Tibial nerve (tissue), 4 donors: ENCODE results near the gene PSMG4. TPM values are rescaled to one million over a fixed set of nuclear protein-coding genes. Genes with fewer than 3 reads are reported as not detected.

Experiments used
- DNase-seq, 2 donors: peaks; one replicate each; pipeline ENCODE4 v3.0.0-alpha.2; 2019; ENCODE audit warnings: low spot score in 2 of 2
- H3K27ac ChIP-seq, 4 donors: fragments of 200-600 bp; sonication (generic) in 3 of 4; one replicate each; pipeline ENCODE4 v1.5.1; 2017 to 2019; ENCODE audit warnings: mild to moderate bottlenecking in 1 of 4
- H3K27me3 ChIP-seq, 2 donors: fragments of 200-600 bp; sonication (generic) in 1 of 2; one replicate each; pipeline versions ENCODE4 v1.5.1 to v1.6.0; 2017 to 2019
- H3K36me3 ChIP-seq, 3 donors: fragments of 200-600 bp; sonication (generic); one replicate each; pipeline ENCODE4 v1.5.1; 2018 to 2019
- H3K4me1 ChIP-seq, 4 donors: fragments of 200-600 bp; sonication (generic) in 3 of 4; one replicate each; pipeline ENCODE4 v1.5.1; 2017 to 2019
- H3K4me3 ChIP-seq, 4 donors: fragments of 200-600 bp; sonication (generic) in 3 of 4; one replicate each; pipeline ENCODE4 v1.5.1; 2017 to 2019; ENCODE audit warnings: mild to moderate bottlenecking in 1 of 4, moderate library complexity in 1 of 4
- H3K9me3 ChIP-seq, 4 donors: fragments of 200-600 bp; sonication (generic) in 3 of 4; one replicate each; pipeline ENCODE4 v1.5.1; 2017 to 2019
- EP300 ChIP-seq, 2 donors: sonication (generic); formaldehyde crosslinking; IDR thresholded peaks; one replicate each; pipeline ENCODE4 v1.6.1; 2017; ENCODE audit warnings: antibody characterized with exemption in 2 of 2, mild to moderate bottlenecking in 1 of 2
- POLR2A ChIP-seq, 2 donors: fragments of 450-650 bp; IDR thresholded peaks; one replicate each; pipeline ENCODE4 v1.6.1; 2017; ENCODE audit warnings: antibody characterized with exemption in 2 of 2, mild to moderate bottlenecking in 2 of 2, moderate library complexity in 2 of 2
- WGBS, 2 donors: methylation state at CpG; one replicate each; pipeline ENCODE4 v1.1.5; 2018; 5-methylcytosine and 5-hydroxymethylcytosine counted together
- total RNA-seq, 4 donors: library from RNA; depleted of rRNA; stranded (reverse); fragments of >200 nt; gene quantifications; one replicate each; pipeline ENCODE4 v1.1.0, GENCODE V29; 2016
- TF ChIP-seq, protein P1 (sequence below), 5 experiments: fragments of 200-600 bp in 3 of 5; fragments of 450-650 bp in 2 of 5; sonication (generic) in 3 of 5; IDR thresholded peaks; one replicate each; pipeline ENCODE4 v1.5.1; 2016 to 2019; ENCODE audit warnings: antibody characterized with exemption in 5 of 5, mild to moderate bottlenecking in 3 of 5, moderate library complexity in 2 of 5

Gene PSMG4
- total RNA-seq, 4 donors from 2014 or later = 14.7 to 36.5 (median 31.8) TPM

DNA sequence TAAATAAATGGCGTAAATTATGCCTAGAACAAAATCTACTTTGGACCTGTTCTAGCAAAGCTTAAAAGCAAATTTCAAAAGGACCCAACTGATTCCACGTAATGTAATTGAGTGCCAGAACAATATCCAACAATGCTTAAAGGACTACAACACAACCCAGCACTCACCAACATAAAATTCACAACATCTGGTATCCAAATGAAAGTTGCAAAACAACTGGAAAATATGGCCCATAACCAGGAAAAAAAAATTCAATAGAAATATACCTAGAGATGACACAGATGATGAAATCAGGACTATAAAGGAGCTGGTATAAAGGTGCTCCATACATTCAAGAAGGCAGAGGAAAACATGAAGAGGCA lies 45.4 kb upstream of the PSMG4 start:
- Histone ChIP-seq H3K27me3 (no peaks in the 10 kb centered on the region), H3K9me3 (no peaks in the 10 kb centered on the region), H3K36me3 (no peaks in the 10 kb centered on the region), H3K4me1 (peaks cover 0 to 33% (median 14%) of the 10 kb centered on the region in 4 donors), H3K4me3 (no peak overlapping the region), H3K27ac (no peak overlapping the region)
- DNase-seq = no peak
- 94 to 97% methylated on average over 2 of the region's 2 CpGs for WGBS, 2 donors
- no peak for TF ChIP-seq POLR2A (IDR thresholded peaks at IDR 0.05)
- TF ChIP-seq, protein P1, sequence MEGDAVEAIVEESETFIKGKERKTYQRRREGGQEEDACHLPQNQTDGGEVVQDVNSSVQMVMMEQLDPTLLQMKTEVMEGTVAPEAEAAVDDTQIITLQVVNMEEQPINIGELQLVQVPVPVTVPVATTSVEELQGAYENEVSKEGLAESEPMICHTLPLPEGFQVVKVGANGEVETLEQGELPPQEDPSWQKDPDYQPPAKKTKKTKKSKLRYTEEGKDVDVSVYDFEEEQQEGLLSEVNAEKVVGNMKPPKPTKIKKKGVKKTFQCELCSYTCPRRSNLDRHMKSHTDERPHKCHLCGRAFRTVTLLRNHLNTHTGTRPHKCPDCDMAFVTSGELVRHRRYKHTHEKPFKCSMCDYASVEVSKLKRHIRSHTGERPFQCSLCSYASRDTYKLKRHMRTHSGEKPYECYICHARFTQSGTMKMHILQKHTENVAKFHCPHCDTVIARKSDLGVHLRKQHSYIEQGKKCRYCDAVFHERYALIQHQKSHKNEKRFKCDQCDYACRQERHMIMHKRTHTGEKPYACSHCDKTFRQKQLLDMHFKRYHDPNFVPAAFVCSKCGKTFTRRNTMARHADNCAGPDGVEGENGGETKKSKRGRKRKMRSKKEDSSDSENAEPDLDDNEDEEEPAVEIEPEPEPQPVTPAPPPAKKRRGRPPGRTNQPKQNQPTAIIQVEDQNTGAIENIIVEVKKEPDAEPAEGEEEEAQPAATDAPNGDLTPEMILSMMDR (IDR thresholded peaks at IDR 0.05) = no peak
- TF ChIP-seq EP300 (IDR thresholded peaks at IDR 0.05) = no peak

GRCh38 chr6:3214898-3215297 lies 43.8 kb upstream of the PSMG4 start:
- H3K4me3 ChIP-seq = no peak overlapping the region
- no peak for DNase-seq
- no peak overlapping the region for H3K27ac ChIP-seq
- TF ChIP-seq EP300 (IDR thresholded peaks at IDR 0.05) = no peak
- TF ChIP-seq, protein P1 (IDR thresholded peaks at IDR 0.05) = no peak
- no peak for TF ChIP-seq POLR2A (IDR thresholded peaks at IDR 0.05)
- H3K36me3 ChIP-seq = no peaks in the 10 kb centered on the region
- peaks cover 0 to 17% (median 3%) of the 10 kb centered on the region in 4 donors for H3K4me1 ChIP-seq
- 47 to 50% methylated on average over 3 of the region's 3 CpGs for WGBS, 2 donors
- H3K9me3 ChIP-seq = no peaks in the 10 kb centered on the region
- H3K27me3 ChIP-seq = no peaks in the 10 kb centered on the region

DNA sequence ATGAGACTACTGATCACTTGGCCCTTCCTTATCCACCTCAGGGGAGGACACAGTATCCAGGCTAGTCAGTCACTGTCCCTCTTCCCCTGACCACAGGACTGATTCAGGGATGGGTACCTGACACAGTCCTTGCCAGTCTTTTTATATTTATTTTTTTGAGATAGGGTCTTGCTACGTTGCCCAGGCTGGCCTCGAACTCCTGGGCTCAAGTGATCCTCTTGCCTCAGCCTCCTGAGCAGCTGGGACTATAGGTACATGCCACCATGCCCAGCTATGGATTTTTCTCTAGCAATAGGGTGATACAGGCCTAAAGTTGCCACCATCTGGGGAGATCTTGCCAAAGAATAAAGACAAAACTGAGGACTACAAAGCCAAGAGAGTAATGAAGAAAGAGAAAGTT lies 41.5 kb upstream of the PSMG4 start:
- WGBS, 2 donors = 89 to 98% methylated on average over 2 of the region's 2 CpGs
- Histone ChIP-seq H3K9me3 (no peaks in the 10 kb centered on the region), H3K4me1 (peaks cover 0 to 3% (median 0%) of the 10 kb centered on the region in 4 donors), H3K36me3 (no peaks in the 10 kb centered on the region), H3K4me3 (no peak overlapping the region), H3K27ac (no peak overlapping the region), H3K27me3 (no peaks in the 10 kb centered on the region)
- no peak for TF ChIP-seq EP300 (IDR thresholded peaks at IDR 0.05)
- TF ChIP-seq, protein P1 (IDR thresholded peaks at IDR 0.05) = no peak
- TF ChIP-seq POLR2A (IDR thresholded peaks at IDR 0.05) = no peak
- no peak for DNase-seq

GRCh38 chr6:3218266-3218665 lies 40.5 kb upstream of the PSMG4 start:
- Histone ChIP-seq H3K4me3 (no peak overlapping the region), H3K4me1 (peaks cover 0 to 3% (median 0%) of the 10 kb centered on the region in 4 donors), H3K27me3 (no peaks in the 10 kb centered on the region), H3K27ac (no peak overlapping the region), H3K36me3 (no peaks in the 10 kb centered on the region), H3K9me3 (no peaks in the 10 kb centered on the region)
- no peak for TF ChIP-seq POLR2A (IDR thresholded peaks at IDR 0.05)
- TF ChIP-seq, protein P1 (IDR thresholded peaks at IDR 0.05) = no peak
- no peak for TF ChIP-seq EP300 (IDR thresholded peaks at IDR 0.05)
- no peak for DNase-seq
- 90 to 92% methylated on average over 10 of the region's 10 CpGs for WGBS, 2 donors

- Histone ChIP-seq H3K4me1 (peaks cover 0 to 3% (median 0%) of the 10 kb centered on the region in 4 donors), H3K36me3 (no peaks in the 10 kb centered on the region), H3K9me3 (no peaks in the 10 kb centered on the region), H3K27me3 (no peaks in the 10 kb centered on the region), H3K27ac (no peak overlapping the region), H3K4me3 (no peak overlapping the region)
- no peak for DNase-seq
- no peak for TF ChIP-seq EP300 (IDR thresholded peaks at IDR 0.05)
- WGBS, 2 donors = 60 to 68% methylated on average over 2 of the region's 2 CpGs
Measured at GRCh38 chr6:3220366-3220765, 38.4 kb upstream of the PSMG4 start.

DNA sequence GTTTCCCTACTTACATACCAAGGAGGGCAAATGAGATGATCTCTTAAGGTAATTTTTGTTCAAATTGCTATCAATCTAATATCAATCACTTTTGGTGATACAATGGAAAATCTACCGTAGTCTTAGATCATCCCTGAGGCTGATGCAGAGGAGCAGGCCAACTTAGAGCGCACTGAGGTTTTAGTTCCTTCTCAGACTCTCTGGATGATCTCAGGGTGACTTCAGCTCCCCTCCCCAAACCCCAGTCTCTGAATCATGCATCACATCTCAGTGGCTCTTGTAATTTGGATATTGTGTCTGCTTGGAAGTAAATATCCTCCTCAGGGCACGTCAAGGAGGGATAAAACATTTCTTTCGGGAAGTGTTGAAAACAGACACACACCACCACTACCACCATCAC lies 37.2 kb upstream of the PSMG4 start:
- WGBS, 2 donors = 92 to 96% methylated on average over 4 of the region's 4 CpGs
- Histone ChIP-seq H3K4me3 (no peak overlapping the region), H3K27me3 (peaks cover 0 to 8% of the 10 kb centered on the region in 2 donors), H3K27ac (no peak overlapping the region), H3K9me3 (no peaks in the 10 kb centered on the region), H3K36me3 (no peaks in the 10 kb centered on the region), H3K4me1 (peaks cover 0 to 5% (median under 1%) of the 10 kb centered on the region in 4 donors)
- no peak for TF ChIP-seq EP300 (IDR thresholded peaks at IDR 0.05)
- no peak for TF ChIP-seq POLR2A (IDR thresholded peaks at IDR 0.05)
- TF ChIP-seq, protein P1 (IDR thresholded peaks at IDR 0.05) = no peak
- DNase-seq = no peak
